Spleen (tissue), 7 donors: ENCODE data around the gene ZNF691.

Experiments used
- CTCF ChIP-seq, 11 experiments: fragments of 200-600 bp in 7 of 11; fragments of 450-650 bp in 4 of 11; sonication (generic) in 4 of 11; IDR thresholded peaks in 8 of 11; conservative IDR thresholded peaks in 3 of 11; 1 replicate in 7 of 11; 2 replicates in 4 of 11; pipeline versions ENCODE4 v1.4.0 to v1.8.0; 2016 to 2021; ENCODE audit warnings: antibody characterized with exemption in 11 of 11, inconsistent platforms in 4 of 11, mild to moderate bottlenecking in 1 of 11
- POLR2A ChIP-seq, 3 donors: fragments of 450-650 bp; IDR thresholded peaks; one replicate each; pipeline ENCODE4 v1.5.1; 2017; ENCODE audit warnings: antibody characterized with exemption in 3 of 3, mild to moderate bottlenecking in 1 of 3
- POLR2AphosphoS5 ChIP-seq, 3 donors: sonication (generic); formaldehyde crosslinking; IDR thresholded peaks; one replicate each; pipeline ENCODE4 v1.5.1; 2017; ENCODE audit warnings: antibody characterized with exemption in 3 of 3
- donor health status: DM: no; HTN: no; CAD: no; lungs with moderate emphysema.
- donor health status: DM: no; HTN: no; CAD: no.
- donor health status: DM: no; HTN: no; CAD: no.

- TF ChIP-seq CTCF (IDR thresholded peaks at IDR 0.05 in 8 of 11, conservative IDR thresholded peaks at IDR 0.05 in 3 of 11) (no peak), POLR2A (IDR thresholded peaks at IDR 0.05) (no peak), POLR2AphosphoS5 (IDR thresholded peaks at IDR 0.05) (no peak)
Measured at GRCh38 chr1:42817976-42818375, 28.4 kb upstream of the ZNF691 start.
